ENCODE data around the gene STRIP1. TPM values are rescaled to one million over a fixed set of nuclear protein-coding genes. Genes with fewer than 3 reads are reported as not detected.

Gene STRIP1
- total RNA-seq, 4 donors from 2014 or later: 17.1 to 102 (median 42.0) TPM

GRCh38 chr1:110033421-110033820, 1.0 kb upstream of the STRIP1 start:
- Histone ChIP-seq H3K27ac (no peak overlapping the region), H3K36me3 (no peaks in the 10 kb centered on the region)
- intact Hi-C loops (cut with DNase I; ENCODE audit: low total_unique reads): no loop called here

DNA sequence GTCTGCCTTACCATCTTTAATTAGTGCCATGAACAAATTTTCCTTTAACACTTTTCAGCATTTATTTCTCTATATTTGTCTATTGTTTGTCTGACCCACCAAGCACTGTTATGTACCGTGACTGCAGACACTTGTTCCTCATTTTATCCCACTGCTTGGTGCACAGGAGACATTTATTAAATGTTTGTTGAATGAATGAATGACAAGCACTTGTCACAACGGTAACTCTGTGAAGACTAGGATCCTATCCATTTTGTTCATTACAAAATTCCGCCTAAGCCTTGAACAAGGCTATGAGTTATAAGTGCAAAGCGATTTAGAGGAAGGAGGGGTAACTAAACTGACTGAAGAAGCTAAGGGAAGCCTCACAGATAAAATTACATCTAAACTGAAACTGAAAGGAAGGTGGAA, 379 bp upstream of the STRIP1 start:
- peaks cover 0 to 5% of the 10 kb centered on the region in 2 donors for H3K4me1 ChIP-seq
- intact Hi-C loops (cut with DNase I; ENCODE audit: low total_unique reads): no loop called here
- DNase-seq: no peak
- TF ChIP-seq POLR2A (IDR thresholded peaks at IDR 0.05) (no peak), CTCF (IDR thresholded peaks at IDR 0.05) (no peak)
- H3K27ac ChIP-seq: peak overlapping the region; percentile 93 to 94
- H3K27me3 ChIP-seq: no peaks in the 10 kb centered on the region
- no peaks in the 10 kb centered on the region for H3K9me3 ChIP-seq
- H3K4me3 ChIP-seq: peak overlapping the region; percentile 82 to 92
- H3K36me3 ChIP-seq: no peaks in the 10 kb centered on the region

More at GRCh38 chr1:110033421-110033820, 1.0 kb upstream of the STRIP1 start:
- no peak for DNase-seq
- H3K27me3 ChIP-seq: no peaks in the 10 kb centered on the region
- no peaks in the 10 kb centered on the region for H3K9me3 ChIP-seq
- TF ChIP-seq POLR2A (IDR thresholded peaks at IDR 0.05) (no peak), CTCF (IDR thresholded peaks at IDR 0.05) (no peak)
- H3K4me3 ChIP-seq: no peak overlapping the region
- H3K4me1 ChIP-seq: peaks cover 0 to 5% of the 10 kb centered on the region in 2 donors

GRCh38 chr1:110035236-110035752, 870 bp downstream of the STRIP1 start:
- Histone ChIP-seq H3K36me3 (no peaks in the 10 kb centered on the region), H3K4me3 (peak overlapping the region; percentile 82 to 92), H3K27me3 (no peaks in the 10 kb centered on the region), H3K4me1 (peaks cover 0 to 5% of the 10 kb centered on the region in 2 donors), H3K27ac (peak overlapping the region; percentile 93 to 94), H3K9me3 (no peaks in the 10 kb centered on the region)
- intact Hi-C loops (cut with DNase I; ENCODE audit: low total_unique reads): no loop called here
- no peak for TF ChIP-seq POLR2A (IDR thresholded peaks at IDR 0.05)
- TF ChIP-seq CTCF (IDR thresholded peaks at IDR 0.05): no peak
- no peak for DNase-seq

GRCh38 chr1:110038271-110038670, 3.8 kb downstream of the STRIP1 start:
- H3K27ac ChIP-seq: no peak overlapping the region
- no peaks in the 10 kb centered on the region for H3K27me3 ChIP-seq
- no peak for DNase-seq
- peaks cover 0 to 5% of the 10 kb centered on the region in 2 donors for H3K4me1 ChIP-seq
- no peak overlapping the region for H3K4me3 ChIP-seq
- H3K36me3 ChIP-seq: no peaks in the 10 kb centered on the region
- intact Hi-C loops (cut with DNase I; ENCODE audit: low total_unique reads): no loop called here
- TF ChIP-seq CTCF (IDR thresholded peaks at IDR 0.05): no peak
- TF ChIP-seq POLR2A (IDR thresholded peaks at IDR 0.05): no peak
- no peaks in the 10 kb centered on the region for H3K9me3 ChIP-seq

GRCh38 chr1:110039641-110040040, 5.2 kb downstream of the STRIP1 start:
- Histone ChIP-seq H3K4me3 (no peak overlapping the region), H3K9me3 (no peaks in the 10 kb centered on the region), H3K4me1 (peaks cover 0 to 5% of the 10 kb centered on the region in 2 donors), H3K27me3 (no peaks in the 10 kb centered on the region), H3K27ac (no peak overlapping the region), H3K36me3 (no peaks in the 10 kb centered on the region)
- no peak for DNase-seq
- TF ChIP-seq CTCF (IDR thresholded peaks at IDR 0.05) (no peak), POLR2A (IDR thresholded peaks at IDR 0.05) (no peak)
- intact Hi-C loops (cut with DNase I; ENCODE audit: low total_unique reads): no loop called here

Data from uterus (tissue), 4 donors.